CD4-positive, alpha-beta T cell treated with Interleukin-15 for 4 hours (primary cell): ENCODE measurements around the gene MTHFD1L.
"Not testable (repeated sequence)": the region's sequence is repeated elsewhere in the genome, so short reads cannot be mapped to it uniquely, and the experiment has no call there.

ENCODE experiments used
- DNase-seq: peaks from one replicate; pipeline ENCODE4 v3.0.0-alpha.2; 2020; ENCODE audit warnings: low spot score

Gene MTHFD1L

DNA sequence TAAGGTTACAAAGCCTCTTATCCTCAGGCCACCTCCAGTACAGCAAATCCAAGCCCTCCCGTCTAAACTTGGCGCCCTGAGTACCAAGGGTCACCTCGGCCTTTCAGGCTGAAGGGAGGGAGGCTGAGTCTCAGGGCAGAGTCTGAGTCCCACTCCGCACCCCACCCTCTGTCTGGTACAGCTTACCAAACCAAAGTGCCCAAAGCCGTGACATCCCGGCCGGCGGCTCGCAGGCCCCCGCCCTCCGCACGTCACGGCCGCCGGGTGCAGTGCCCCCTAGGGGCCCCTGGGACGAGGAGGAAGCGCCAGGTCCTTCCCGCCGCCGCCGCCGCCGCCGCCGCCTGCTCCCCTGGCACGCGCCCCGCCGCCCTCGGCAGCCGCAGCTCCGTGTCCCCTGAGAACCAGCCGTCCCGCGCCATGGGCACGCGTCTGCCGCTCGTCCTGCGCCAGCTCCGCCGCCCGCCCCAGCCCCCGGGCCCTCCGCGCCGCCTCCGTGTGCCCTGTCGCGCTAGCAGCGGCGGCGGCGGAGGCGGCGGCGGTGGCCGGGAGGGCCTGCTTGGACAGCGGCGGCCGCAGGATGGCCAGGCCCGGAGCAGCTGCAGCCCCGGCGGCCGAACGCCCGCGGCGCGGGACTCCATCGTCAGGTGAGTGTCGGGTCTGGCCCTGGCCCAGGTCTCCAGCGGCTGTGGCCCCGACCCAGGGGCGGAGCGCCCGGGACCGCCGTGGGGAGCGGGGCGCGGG is at the start of gene MTHFD1L:
TSS of gene MTHFD1L (plus strand) at position 297 of the 741 bp plus-strand sequence. CDS start at position 418, 121 bp downstream.
- DNase-seq = peak; percentile 67

DNA sequence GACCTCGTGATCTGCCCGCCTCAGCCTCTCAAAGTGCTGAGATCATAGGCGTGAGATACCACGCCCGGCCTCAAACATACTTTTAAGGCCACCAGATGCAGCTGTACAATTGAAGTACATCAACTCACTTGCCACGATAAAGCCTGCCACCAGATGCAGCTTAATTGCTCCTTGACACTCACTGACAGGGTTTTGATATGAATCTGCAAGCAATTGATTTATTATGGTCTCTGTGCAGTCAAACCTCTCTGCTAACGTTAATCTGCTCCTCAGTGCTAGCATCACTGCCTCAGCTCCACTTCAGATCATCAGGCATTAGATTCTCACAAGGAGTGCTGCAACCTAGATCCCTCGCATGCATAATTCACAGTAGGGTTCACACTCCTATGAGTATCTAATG is 48.9 kb upstream of the MTHFD1L start:
- DNase-seq = not testable (repeated sequence)

DNA sequence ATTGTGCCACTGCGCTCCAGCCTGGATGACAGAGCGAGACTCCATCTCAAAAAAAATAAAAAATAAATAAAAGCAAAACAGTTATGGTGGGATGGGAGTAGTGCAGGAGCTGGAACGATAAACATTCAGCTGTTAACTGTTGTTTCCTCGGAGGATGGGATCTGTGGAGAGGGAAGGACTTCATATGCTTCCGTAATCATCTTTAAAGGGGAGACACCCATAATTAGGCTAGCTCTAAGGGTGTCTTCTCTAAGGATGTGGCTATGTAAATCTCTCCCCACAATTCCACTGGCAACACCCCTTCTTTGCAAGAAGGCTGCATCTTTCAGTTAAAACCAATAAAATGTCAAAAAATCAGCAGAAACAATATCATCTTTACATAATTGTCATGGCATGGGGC is 42.6 kb upstream of the MTHFD1L start:
- no peak for DNase-seq

DNA sequence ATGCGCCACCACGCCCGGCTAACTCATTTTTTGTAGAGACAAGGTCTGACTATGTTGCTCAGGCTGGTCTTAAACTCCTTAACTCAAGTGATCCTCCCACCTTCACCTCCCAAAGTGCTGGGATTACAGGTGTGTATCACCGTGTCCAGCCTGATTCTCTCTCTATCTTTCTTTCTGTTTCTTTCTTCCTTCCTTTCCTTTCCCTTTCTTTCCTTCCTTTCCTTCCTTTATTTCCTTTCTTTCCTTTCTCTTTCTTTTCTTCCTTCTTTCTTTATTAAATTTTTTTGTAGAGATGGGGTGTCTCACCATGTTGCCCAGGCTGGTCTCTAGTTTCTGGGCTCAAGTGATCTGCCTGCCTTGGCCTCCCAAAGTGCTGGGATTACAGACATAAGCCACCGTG is 38.7 kb upstream of the MTHFD1L start:
- DNase-seq = no peak

DNA sequence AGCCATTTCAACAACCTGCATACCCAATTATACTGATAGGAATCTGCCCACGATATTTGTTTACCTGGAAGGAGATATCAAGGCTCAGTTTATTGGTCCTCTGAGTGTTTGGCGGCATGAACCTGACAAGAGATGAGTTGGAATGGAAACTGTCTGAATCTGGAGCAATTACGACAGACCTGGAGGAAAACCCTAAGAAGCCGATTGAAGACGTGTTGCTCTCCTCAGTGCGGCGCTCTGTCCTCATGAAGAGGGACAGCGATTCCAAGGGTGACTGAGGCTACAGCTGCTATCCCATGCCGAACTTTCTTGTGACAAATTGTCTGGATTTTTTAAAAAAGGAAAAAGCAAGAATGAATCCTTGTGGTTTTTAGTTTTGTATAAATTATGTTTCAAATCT is 37.4 kb upstream of the MTHFD1L start:
- DNase-seq = not testable (repeated sequence)

DNA sequence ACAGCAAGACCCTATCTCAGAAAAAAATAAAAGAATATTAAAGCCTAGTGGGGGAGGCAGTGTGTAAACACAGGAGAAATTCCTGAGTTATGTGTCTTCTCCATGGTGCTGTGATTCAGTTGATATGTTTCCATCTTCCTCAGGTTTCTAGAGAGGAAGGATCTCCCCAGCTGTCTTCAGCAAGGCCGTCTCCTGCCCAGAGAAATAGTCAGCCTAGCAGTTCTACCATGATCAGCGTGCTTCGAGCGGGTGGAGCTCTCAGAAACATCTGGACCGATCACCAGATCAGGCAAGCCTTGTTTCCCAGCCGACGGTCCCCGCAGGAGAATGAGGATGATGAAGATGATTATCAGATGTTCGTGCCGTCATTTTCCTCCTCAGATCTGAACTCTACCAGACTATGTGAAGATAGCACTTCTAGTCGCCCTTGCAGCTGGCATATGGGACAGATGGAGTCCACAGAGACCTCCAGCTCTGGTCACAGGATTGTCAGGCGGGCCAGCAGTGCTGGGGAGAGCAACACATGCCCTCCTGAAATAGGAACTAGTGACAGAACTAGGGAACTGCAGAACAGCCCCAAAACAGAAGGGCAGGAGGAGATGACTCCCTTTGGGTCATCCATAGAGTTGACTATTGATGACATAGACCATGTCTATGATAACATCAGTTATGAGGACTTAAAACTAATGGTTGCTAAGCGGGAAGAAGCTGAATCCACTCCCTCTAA is 34.9 kb upstream of the MTHFD1L start:
- DNase-seq = no peak

DNA sequence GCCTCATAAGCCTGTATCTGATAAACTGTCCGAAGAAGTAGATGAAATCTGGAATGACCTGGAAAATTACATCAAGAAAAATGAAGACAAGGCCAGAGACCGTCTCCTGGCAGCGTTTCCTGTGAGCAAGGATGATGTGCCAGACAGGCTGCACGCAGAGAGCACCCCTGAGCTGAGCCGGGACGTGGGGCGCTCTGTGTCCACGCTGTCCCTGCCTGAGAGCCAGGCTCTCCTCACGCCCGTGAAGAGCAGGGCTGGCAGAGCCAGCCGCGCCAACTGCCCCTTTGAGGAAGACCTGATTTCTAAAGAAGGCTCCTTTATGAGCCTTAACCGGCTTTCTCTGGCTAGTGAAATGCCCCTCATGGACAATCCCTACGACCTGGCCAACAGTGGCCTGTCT is 33.9 kb upstream of the MTHFD1L start:
- no peak for DNase-seq

DNA sequence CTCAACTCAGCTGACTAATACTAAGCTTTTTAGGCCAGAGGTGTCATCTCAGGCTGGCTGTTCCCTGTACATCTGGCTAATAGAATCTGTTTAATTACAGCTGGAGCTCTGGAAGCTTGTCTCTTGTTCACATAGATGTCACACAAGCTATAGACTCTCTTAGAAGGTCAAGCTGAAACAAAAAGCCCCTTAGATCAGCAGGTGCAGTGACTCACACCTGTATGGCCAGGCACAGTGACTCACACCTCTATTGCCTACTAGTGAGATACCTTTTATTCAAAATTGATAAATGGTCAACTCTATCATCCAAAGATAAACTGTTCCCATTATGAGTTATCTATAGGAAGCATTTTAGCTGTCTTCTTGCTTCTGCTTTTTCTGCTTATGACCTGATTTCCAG is 29.9 kb upstream of the MTHFD1L start:
- no peak for DNase-seq

DNA sequence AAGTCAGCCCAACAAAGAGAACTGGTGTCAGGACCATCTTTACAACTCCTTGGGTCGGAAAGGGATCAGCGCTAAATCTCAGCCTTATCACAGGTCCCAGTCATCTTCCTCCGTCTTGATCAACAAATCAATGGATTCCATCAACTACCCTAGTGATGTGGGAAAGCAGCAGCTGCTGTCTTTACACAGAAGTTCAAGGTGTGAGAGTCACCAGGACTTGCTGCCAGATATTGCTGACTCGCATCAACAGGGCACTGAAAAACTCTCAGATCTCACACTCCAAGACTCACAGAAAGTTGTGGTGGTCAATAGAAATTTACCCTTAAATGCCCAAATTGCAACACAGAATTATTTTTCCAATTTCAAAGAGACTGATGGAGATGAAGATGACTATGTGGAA is 25.3 kb upstream of the MTHFD1L start:
- DNase-seq = no peak

DNA sequence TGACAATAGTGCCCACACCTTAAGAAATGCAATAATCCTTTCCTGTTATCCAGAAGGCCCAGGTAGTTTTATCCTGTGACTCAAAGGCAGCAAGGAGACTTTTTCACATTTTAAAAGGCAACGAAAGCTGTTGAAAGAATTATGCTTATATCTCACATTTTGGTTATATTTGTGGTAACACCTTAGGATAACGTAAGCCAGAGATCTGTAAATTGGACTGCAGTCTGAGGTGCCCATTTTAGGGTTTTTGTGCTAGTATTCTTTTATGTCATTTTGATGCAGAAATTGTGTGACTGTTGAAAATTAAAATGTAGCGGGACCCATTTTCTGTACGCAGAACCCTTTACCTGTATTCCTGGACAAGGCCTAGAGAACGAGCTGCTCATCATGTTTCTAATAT is 24.3 kb upstream of the MTHFD1L start:
- no peak for DNase-seq

DNA sequence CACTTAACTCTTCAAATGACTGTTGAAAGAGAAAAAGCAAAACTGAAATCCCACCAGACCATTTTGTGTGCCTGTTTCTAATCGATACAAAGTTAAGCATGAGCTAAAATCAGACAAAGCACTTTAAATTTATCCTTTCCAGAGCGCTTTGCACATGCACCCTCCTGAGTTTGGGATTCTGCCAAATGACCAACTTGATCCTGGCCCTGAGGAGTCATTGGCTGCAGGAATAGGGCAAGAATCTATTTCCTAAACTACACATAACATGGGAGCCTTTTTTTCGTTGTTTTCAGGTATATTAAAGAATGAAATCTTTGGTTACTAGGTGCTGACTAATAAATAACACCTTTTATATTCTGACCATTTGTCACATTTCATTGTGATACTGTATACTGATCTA is 23.8 kb upstream of the MTHFD1L start:
- DNase-seq = no peak

DNA sequence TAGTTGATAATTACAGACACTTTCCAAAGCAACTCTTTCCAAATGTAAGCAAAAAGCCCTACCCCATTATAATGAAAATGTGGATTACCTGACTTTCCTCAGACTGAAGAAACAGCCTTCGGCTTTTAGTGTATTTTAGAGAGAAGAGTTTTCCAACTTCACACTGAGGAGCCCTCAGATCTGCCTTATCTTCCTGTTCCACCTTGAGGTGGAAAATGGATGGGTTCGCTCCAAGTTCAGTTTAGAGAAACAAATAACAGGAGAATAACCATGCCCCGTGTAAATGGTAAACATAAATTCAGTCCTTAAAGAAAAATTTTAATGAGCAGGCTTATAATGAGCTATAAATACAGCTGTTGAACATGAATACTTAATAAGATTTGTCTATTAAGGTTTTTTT is 21.1 kb upstream of the MTHFD1L start:
- no peak for DNase-seq

DNA sequence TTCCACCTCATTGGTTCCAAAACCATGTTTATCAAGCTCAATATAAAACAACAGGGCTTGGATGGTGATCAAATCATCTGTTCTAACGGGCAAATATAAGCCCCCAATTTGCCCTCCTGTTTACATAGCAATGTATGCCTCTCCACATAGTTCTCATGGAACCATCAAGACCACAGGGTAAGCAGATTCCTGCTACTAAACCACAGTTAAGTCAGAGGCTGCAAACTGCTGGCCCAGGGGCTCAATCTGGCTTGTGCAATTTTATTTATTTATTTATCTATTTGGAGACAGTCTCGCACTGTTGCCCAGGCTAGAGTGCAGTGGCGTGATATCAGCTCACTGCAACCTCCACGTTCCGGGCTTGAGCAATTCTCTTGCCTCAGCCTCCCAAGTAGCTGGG is 18.9 kb upstream of the MTHFD1L start:
- DNase-seq = no peak

DNA sequence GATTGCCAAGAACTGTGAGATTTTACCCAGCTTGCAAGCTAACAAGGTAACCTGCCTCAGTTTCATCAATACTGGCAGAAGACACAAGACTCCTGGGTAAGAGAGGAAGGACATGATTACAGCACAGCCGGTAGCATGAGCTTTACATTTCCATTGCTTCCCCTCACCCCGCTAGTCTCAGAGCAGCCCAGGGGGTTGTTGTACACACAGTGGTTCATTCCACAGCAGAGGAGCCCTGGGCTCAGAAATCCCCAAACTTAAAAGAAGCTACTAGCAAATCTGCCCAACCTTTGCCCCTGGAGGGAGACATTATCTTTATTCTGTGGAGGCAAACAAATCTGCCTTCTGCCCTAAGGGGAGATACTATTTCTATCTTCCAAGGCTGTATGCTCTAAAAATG is 17.1 kb upstream of the MTHFD1L start:
- DNase-seq = no peak

DNA sequence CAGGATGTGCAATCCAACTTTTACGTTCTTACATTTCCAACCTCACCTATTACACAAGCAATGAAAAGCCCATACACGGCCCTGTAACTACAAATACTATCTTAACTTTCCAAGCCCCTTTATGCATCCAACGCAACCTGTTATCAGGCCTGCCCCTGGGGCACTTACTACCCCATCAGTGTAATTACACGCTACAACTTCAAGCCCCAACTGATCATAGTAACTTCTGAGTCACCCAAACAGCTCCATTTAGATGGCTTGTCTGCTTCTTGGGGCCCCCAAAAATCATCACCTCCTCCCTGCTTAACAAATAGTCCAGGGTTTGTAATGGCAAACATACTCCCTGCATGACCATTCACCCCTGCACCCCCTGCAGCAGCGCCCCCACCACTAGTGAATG is 11.1 kb upstream of the MTHFD1L start:
- not testable (repeated sequence) for DNase-seq

DNA sequence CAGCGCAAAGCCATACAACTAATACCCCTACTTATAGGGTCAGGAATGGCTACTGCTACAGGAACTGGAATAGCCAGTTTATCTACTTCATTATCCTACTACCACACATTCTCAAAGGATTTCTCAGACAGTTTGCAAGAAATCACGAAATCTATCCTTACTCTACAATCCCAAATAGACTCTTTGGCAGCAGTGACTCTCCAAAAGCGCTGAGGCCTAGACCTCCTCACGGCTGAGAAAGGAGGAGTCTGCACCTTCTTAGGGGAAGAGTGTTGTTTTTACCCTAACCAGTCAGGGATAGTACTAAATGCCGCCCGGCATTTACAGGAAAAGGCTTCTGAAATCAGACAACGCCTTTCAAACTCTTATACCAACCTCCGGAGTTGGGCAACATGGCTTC is 10.3 kb upstream of the MTHFD1L start:
- not testable (repeated sequence) for DNase-seq

DNA sequence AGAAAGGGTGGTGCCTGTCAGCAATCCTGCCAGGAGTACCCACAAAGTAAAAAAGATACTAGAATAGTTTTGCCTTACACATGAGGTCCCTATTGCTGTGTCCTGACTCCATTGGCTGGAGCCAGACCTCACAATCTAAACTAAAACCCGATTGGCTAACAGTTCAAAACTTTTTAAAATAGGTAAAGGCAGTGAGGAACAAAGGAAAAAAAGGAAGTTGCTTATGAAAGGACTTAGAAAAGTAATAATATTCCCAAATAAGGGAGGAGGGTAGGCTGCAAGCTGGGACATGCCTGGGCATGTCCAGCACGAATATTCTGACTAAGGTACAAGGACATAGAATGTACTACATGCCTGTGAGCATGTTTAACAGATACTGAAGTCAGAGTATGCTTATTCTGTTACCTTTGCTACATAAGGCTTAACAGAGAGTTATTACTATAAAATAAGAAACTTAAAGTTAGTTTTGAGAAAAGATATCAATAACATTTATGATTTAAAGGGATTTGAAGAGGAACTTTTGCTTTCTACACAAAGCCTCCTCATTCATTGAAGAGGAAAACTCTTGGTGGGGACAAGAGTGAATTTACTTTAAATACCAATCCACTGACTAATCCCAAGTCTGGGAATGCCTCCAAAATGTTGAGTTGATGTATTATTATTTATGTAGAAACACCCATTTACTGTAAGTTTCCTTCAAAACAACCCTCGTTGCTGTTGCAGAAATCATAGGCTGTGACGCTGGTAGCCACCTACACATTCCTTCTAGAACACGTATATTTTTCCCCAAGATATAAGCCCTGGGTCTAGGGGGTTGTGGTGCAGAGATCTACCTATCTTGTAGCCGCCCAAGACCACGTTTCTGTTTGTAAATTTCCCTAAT is 8.2 kb upstream of the MTHFD1L start:
- no peak for DNase-seq

DNA sequence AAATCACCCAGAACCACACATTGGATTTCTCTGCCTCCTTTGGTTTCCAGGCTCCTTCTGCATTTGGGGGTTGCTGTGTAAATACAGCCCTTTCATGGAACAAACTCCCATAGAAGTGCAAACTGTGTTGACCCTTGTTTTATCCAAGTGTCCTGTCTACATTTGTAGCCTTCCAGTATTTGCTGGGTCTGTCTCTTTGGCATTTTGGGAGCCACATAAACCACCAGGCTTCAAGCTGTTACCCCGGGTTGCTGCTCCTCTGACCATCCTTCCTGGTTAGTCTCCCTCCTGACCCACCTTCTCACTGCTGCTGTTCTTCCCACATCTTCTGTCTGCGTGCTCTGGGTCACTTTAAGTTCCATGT is 7.6 kb upstream of the MTHFD1L start:
- no peak for DNase-seq

DNA sequence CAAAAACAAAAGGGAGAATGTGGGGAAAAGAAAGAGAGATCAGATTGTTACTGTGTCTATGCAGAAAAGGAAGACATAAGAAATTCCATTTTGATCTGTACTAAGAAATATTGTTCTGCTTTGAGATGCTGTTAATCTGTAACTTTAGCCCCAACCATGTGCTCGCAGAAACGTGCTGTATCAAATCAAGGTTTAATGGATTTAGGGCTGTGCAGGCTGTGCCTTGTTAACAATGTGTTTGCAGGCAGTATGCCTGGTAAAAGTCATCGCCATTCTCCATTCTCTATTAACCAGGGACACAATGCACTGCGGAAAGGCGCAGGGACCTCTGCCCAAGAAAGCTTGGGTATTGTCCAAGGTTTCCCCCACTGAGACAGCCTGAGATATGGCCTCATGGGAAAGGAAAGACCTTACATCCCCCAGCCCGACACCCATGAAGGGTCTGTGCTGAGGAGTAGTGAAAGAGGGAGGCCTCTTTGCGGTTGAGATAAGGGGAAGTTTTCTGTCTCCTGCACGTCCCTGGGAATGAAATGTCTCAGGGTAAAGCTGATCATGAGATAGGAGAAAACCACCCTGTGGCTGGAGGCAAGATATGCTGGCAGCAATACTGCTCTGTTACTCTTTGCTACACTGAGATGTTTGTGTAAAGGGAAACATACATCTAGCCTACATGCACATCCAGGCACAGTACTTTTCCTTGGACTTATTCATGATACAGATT is 3.9 kb upstream of the MTHFD1L start:
- not testable (repeated sequence) for DNase-seq

DNA sequence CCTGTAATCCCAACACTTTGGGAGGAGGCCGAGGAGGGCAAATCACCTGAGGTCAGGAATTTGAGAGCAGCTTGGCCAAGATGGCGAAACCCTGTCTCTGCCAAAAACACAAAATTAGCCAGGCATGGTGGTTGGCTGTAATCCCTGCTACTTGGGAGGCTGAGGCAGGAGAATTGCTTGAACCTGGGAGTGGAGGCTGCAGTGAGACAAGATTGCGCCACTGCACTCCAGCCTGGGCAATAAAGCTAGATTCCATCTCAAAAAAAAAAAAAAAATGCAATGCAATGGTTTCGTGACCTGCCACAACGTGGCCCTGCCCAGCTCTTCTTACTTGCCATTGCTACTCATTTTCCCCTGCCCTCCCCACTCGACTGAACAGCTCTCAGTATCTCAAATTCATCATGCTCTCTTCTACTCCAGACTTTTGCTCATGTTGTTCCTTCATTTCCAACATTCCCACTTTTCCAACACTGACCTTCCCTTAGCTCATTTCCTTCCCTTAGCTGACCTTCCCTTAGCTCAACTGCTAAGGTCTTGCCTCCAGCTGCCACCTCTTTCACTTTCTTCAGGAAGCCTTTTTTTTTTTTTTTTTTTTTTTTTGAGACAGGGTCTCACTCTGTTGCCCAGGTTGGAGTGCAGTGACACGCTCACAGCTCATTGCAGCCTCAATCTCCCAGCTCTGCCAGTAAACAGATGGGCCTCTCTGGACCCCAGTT is 2.1 kb upstream of the MTHFD1L start:
- DNase-seq = no peak

DNA sequence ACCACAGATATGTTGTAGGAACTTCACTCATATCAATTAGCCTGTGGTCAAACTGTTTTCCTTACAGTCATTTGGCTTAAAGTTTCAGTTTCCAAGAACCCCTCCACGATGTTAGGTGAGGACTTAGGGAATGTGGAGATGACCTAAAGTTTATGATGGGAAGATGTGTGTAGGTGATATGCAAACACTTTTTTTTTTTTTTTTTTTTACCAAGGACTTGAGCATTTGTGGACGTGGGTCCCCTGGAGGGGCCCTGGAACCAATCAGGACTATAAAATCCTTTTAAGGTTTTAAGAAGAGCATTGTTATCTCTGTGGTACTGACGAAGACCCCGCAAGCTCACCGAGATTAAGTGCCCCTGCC is 478 bp upstream of the MTHFD1L start:
- DNase-seq = no peak
